Duodenal mucosa (tissue), 2 donors: ENCODE results near the gene C2orf92.
"Not testable (repeated sequence)": the region's sequence is repeated elsewhere in the genome, so short reads cannot be mapped to it uniquely, and the experiment has no call there.

Source experiments
- H3K27ac ChIP-seq: one replicate; pipeline ENCODE4 v1.7.0; 2013; ENCODE audit warnings: low read depth, low read length
- H3K27me3 ChIP-seq, 2 donors: one replicate each; pipeline ENCODE4 v1.7.0; 2013; ENCODE audit warnings: low read length in 2 of 2, control low read depth in 1 of 2; ENCODE audit not compliant: insufficient read depth in 2 of 2, control insufficient read depth in 1 of 2
- H3K36me3 ChIP-seq, 2 donors: one replicate each; pipeline ENCODE4 v1.7.0; 2013; ENCODE audit warnings: low read length in 2 of 2, control low read depth in 1 of 2; ENCODE audit not compliant: insufficient read depth in 2 of 2, control insufficient read depth in 1 of 2
- H3K4me1 ChIP-seq, 2 donors: one replicate each; pipeline ENCODE4 v1.7.0; 2013; ENCODE audit warnings: low read length in 2 of 2, control low read depth in 1 of 2; ENCODE audit not compliant: insufficient read depth in 2 of 2, control insufficient read depth in 1 of 2
- H3K4me3 ChIP-seq, 2 donors: one replicate each; pipeline ENCODE4 v1.7.0; 2013; ENCODE audit warnings: low read length in 2 of 2, low read depth in 1 of 2
- H3K9ac ChIP-seq, 2 donors: one replicate each; pipeline ENCODE4 v1.7.0; 2013; ENCODE audit warnings: low read length in 2 of 2, low read depth in 1 of 2
- H3K9me3 ChIP-seq, 2 donors: one replicate each; pipeline ENCODE4 v1.7.0; 2013; ENCODE audit warnings: low read length in 2 of 2, control low read depth in 1 of 2; ENCODE audit not compliant: control insufficient read depth in 1 of 2

The C2orf92 gene

GRCh38 chr2:97670471-97670870 is 958 bp downstream of the C2orf92 start:
- Histone ChIP-seq H3K36me3 (no peaks in the 10 kb centered on the region), H3K9me3 (no peaks in the 10 kb centered on the region), H3K27me3 (no peaks in the 10 kb centered on the region), H3K4me3 (no peak overlapping the region), H3K4me1 (peaks cover 3 to 12% of the 10 kb centered on the region in 2 donors), H3K9ac (no peak overlapping the region), H3K27ac (no peak overlapping the region)

- Histone ChIP-seq H3K27ac (no peak overlapping the region), H3K9me3 (no peaks in the 10 kb centered on the region), H3K27me3 (no peaks in the 10 kb centered on the region), H3K4me1 (peaks cover 3 to 12% of the 10 kb centered on the region in 2 donors), H3K4me3 (no peak overlapping the region), H3K9ac (no peak overlapping the region), H3K36me3 (no peaks in the 10 kb centered on the region)
Measured at GRCh38 chr2:97671526-97671925, 2.0 kb downstream of the C2orf92 start.

GRCh38 chr2:97672606-97673140 is 3.2 kb downstream of the C2orf92 start:
- H3K4me1 ChIP-seq, H3K9ac ChIP-seq, H3K27ac ChIP-seq, H3K9me3 ChIP-seq, H3K36me3 ChIP-seq, H3K27me3 ChIP-seq, H3K4me3 ChIP-seq: not testable (repeated sequence)

GRCh38 chr2:97673182-97673914 is 3.8 kb downstream of the C2orf92 start:
- Histone ChIP-seq H3K9me3 (no peaks in the 10 kb centered on the region), H3K27me3 (no peaks in the 10 kb centered on the region), H3K9ac (no peak overlapping the region), H3K36me3 (no peaks in the 10 kb centered on the region), H3K27ac (no peak overlapping the region), H3K4me3 (no peak overlapping the region), H3K4me1 (peaks cover 0 to 8% of the 10 kb centered on the region in 2 donors)

GRCh38 chr2:97673915-97674283 is 4.4 kb downstream of the C2orf92 start:
- no peak overlapping the region for H3K27ac ChIP-seq
- H3K36me3 ChIP-seq: no peaks in the 10 kb centered on the region
- peaks cover 0 to 8% of the 10 kb centered on the region in 2 donors for H3K4me1 ChIP-seq
- no peak overlapping the region for H3K4me3 ChIP-seq
- H3K9ac ChIP-seq: no peak overlapping the region
- H3K9me3 ChIP-seq: no peaks in the 10 kb centered on the region
- no peaks in the 10 kb centered on the region for H3K27me3 ChIP-seq

GRCh38 chr2:97675430-97676113 is 6.1 kb downstream of the C2orf92 start:
- H3K4me3 ChIP-seq: no peak overlapping the region
- H3K27ac ChIP-seq: no peak overlapping the region
- H3K27me3 ChIP-seq: no peaks in the 10 kb centered on the region
- H3K9ac ChIP-seq: no peak overlapping the region
- peaks cover 0 to 8% of the 10 kb centered on the region in 2 donors for H3K4me1 ChIP-seq
- H3K9me3 ChIP-seq: no peaks in the 10 kb centered on the region
- no peaks in the 10 kb centered on the region for H3K36me3 ChIP-seq

GRCh38 chr2:97676620-97677019 is 7.1 kb downstream of the C2orf92 start:
- peaks cover 0 to 8% of the 10 kb centered on the region in 2 donors for H3K4me1 ChIP-seq
- H3K27me3 ChIP-seq: no peaks in the 10 kb centered on the region

GRCh38 chr2:97677480-97677879 is 8.0 kb downstream of the C2orf92 start:
- Histone ChIP-seq H3K4me1 (peaks cover 0 to 8% of the 10 kb centered on the region in 2 donors), H3K9me3 (no peaks in the 10 kb centered on the region), H3K9ac (no peak overlapping the region), H3K27ac (no peak overlapping the region), H3K36me3 (no peaks in the 10 kb centered on the region), H3K4me3 (no peak overlapping the region), H3K27me3 (no peaks in the 10 kb centered on the region)

More at GRCh38 chr2:97676620-97677019, 7.1 kb downstream of the C2orf92 start:
- H3K27ac ChIP-seq: no peak overlapping the region
- H3K9me3 ChIP-seq: no peaks in the 10 kb centered on the region
- H3K36me3 ChIP-seq: no peaks in the 10 kb centered on the region
- H3K4me3 ChIP-seq: no peak overlapping the region
- no peak overlapping the region for H3K9ac ChIP-seq

GRCh38 chr2:97678298-97678697 is 8.8 kb downstream of the C2orf92 start:
- no peak overlapping the region for H3K4me3 ChIP-seq
- H3K9ac ChIP-seq: no peak overlapping the region
- no peaks in the 10 kb centered on the region for H3K9me3 ChIP-seq

GRCh38 chr2:97687235-97687634 is 17.7 kb downstream of the C2orf92 start:
- H3K9me3 ChIP-seq, H3K4me1 ChIP-seq, H3K9ac ChIP-seq, H3K27me3 ChIP-seq, H3K4me3 ChIP-seq, H3K27ac ChIP-seq, H3K36me3 ChIP-seq: not testable (repeated sequence)

More at GRCh38 chr2:97678298-97678697, 8.8 kb downstream of the C2orf92 start:
- Histone ChIP-seq H3K27ac (no peak overlapping the region), H3K4me1 (peaks cover 0 to 8% of the 10 kb centered on the region in 2 donors), H3K27me3 (no peaks in the 10 kb centered on the region), H3K36me3 (no peaks in the 10 kb centered on the region)
